ENCODE measurements around the gene PIK3CB. TPM values are rescaled to one million over a fixed set of nuclear protein-coding genes. Genes with fewer than 3 reads are reported as not detected.

The PIK3CB gene
- total and polyA plus RNA-seq, 2 of the 8 experiments (the other 6 are each of a cell fraction or from before 2014, with no cell fraction given): 8.3 to 35.2 TPM

DNA sequence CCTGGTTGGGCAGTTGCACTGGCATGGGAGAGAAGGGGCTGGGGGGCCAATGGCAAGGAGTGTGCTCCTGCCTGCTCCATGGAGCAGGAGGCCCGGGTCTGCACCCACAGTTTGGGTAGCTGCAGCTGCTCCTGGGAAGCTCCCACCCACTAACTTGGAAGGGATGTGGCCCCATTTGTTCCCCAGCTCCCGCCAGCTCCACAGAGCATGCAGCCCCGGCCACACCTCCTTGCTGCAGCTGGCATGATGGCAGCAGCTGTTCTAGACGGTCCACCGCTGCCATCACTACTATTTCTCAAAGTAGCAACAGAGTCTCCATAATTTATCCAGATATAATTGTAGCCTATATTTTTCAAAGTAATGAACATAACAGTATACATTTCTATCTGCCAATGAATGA, 65.8 kb downstream of the PIK3CB start:
- Histone ChIP-seq H2BK120ac (replicated peaks; ENCODE audit: low read depth, low read length) (no peak overlapping the region), H3K4me1 (replicated peaks in 1 of 4; ENCODE audit: control insufficient read depth in 3 of 4, insufficient read depth in 4 of 4, low read length in 3 of 4) (no peaks in the 10 kb centered on the region), H2AFZ (ENCODE audit: low read length) (no peak overlapping the region), H3K23me2 (ENCODE audit: low read depth, low read length) (no peaks in the 10 kb centered on the region), H2BK12ac (ENCODE audit: low read depth, low read length) (no peak overlapping the region), H3K9me3 (ENCODE audit: insufficient read depth in 2 of 2, low read depth in 1 of 2, low read length in 1 of 2) (peaks cover 19 to 22% of the 10 kb centered on the region in 2 experiments), H3K79me1 (ENCODE audit: low read depth, low read length) (peaks cover 5% of the 10 kb centered on the region; the same call in 1 of the 2 replicates), H4K91ac (replicated peaks; ENCODE audit: insufficient read length, low read length) (no peak overlapping the region), H3K56ac (replicated peaks; ENCODE audit: insufficient read length, low read depth, low read length) (no peak overlapping the region), H2BK15ac (ENCODE audit: low read length) (no peak overlapping the region), H4K8ac (ENCODE audit: extremely low read depth, insufficient read depth, low read length) (no peak overlapping the region), H3K36me3 (ENCODE audit: control insufficient read depth in 2 of 4, insufficient read depth in 4 of 4, low read length in 3 of 4) (peaks cover 0 to 18% (median 8%) of the 10 kb centered on the region in 4 experiments; a peak in 5 of 8 replicates), H3K27ac (ENCODE audit: low read depth, low read length) (no peak overlapping the region), H3K79me2 (ENCODE audit: control insufficient read depth in 1 of 2, insufficient read depth in 2 of 2, low read length in 2 of 2) (peaks cover 0 to 7% of the 10 kb centered on the region in 2 experiments; a peak in 1 of 4 replicates), H4K20me1 (replicated peaks in 1 of 2; ENCODE audit: control insufficient read depth in 1 of 2, insufficient read depth in 2 of 2, low read length in 2 of 2) (no peaks in the 10 kb centered on the region), H3K18ac (ENCODE audit: extremely low read depth, low read length) (no peak overlapping the region), H3K4me2 (ENCODE audit: insufficient read depth in 1 of 2, low read depth in 2 of 2, low read length in 2 of 2) (no peak overlapping the region), H3K14ac (ENCODE audit: insufficient read length) (no peak overlapping the region), H3K4ac (replicated peaks; ENCODE audit: insufficient read length, low read depth, low read length) (no peak overlapping the region), H2BK5ac (ENCODE audit: low read depth, low read length) (no peak overlapping the region), H2BK20ac (ENCODE audit: low read length) (no peak overlapping the region), H3K4me3 (ENCODE audit: extremely low read depth in 1 of 4, insufficient read depth in 2 of 4, low read depth in 3 of 4, low read length in 4 of 4) (no peak overlapping the region), H3K9ac (replicated peaks in 1 of 4; ENCODE audit: extremely low read depth in 1 of 4, low read depth in 3 of 4, low read length in 3 of 4) (no peak overlapping the region), H2AK5ac (ENCODE audit: low read depth, low read length) (no peak overlapping the region), H3K23ac (ENCODE audit: insufficient read length) (no peak overlapping the region), H4K5ac (ENCODE audit: insufficient read length, low read depth, low read length) (no peak overlapping the region), H3K27me3 (replicated peaks in 1 of 4; ENCODE audit: control insufficient read depth in 3 of 4, extremely low read depth in 1 of 4, insufficient read depth in 3 of 4, low read length in 3 of 4) (no peaks in the 10 kb centered on the region)
- FAIRE-seq: no peak
- no peak for TF ChIP-seq RNF2 (IDR thresholded peaks at IDR 0.05; ENCODE audit: borderline replicate concordance, low read depth, low read length, missing control alignments, poor library complexity, severe bottlenecking)
- CTCF ChIA-PET (ENCODE audit: partially characterized antibody): interaction anchor here (0.7 to 2.6 kb wide), 5 partner anchors 15 to 154 kb away, joined by 3 to 10 read pairs (median 4); no protein-coding TSS in a partner anchor
- no peak for DNase-seq (ENCODE audit: low read depth in 1 of 2, low spot score in 2 of 2)
- WGBS, 2 experiments (ENCODE audit: extremely low coverage in 1 of 2, insufficient coverage in 1 of 2, insufficient read length in 1 of 2, insufficient replicate concordance in 2 of 2, low coverage in 1 of 2, low lambda C conversion rate in 2 of 2, missing lambda C conversion rate in 1 of 2): 98% methylated on average over 5 of the region's 5 CpGs; no CpG with 5 or more reads in 1 of the 2 experiments
- POLR2A ChIA-PET (ENCODE audit: partially characterized antibody): interaction anchor here (1.7 kb wide), 1 partner anchor 120 kb away, joined by 3 read pairs; no protein-coding TSS in a partner anchor
